ENCODE measurements around the gene BTC. TPM values are rescaled to one million over a fixed set of nuclear protein-coding genes. Genes with fewer than 3 reads are reported as not detected.

Gene BTC
- total RNA-seq, 1 donor from 2014 or later, result 0.20 TPM

GRCh38 chr4:74777531-74777930 is 16.8 kb downstream of the BTC start:
- H3K27ac ChIP-seq (ENCODE audit: low read depth, low read length), result no peak overlapping the region
- H3K9me3 ChIP-seq (ENCODE audit: insufficient read depth, low read depth, low read length), result no peaks in the 10 kb centered on the region
- no peak overlapping the region for H3K4me3 ChIP-seq (ENCODE audit: insufficient read depth, low read depth, low read length)
- Mint-ChIP-seq H3K4me3 (ENCODE audit: unreplicated experiment) (no peak overlapping the region), H3K27me3 (ENCODE audit: low read depth, unreplicated experiment) (no peaks in the 10 kb centered on the region), H3K27ac (ENCODE audit: unreplicated experiment) (no peak overlapping the region), H3K36me3 (ENCODE audit: low read depth, unreplicated experiment) (no peaks in the 10 kb centered on the region), H3K9me3 (ENCODE audit: unreplicated experiment) (no peaks in the 10 kb centered on the region), H3K4me1 (ENCODE audit: low read depth, unreplicated experiment) (peaks cover 1% of the 10 kb centered on the region)
- H4K20me1 ChIP-seq (ENCODE audit: insufficient read depth, low read length), result no peaks in the 10 kb centered on the region
- no peak for TF ChIP-seq EZH2 (IDR thresholded peaks at IDR 0.05; ENCODE audit: insufficient read depth, low read length)
- TF ChIP-seq, protein P1, sequence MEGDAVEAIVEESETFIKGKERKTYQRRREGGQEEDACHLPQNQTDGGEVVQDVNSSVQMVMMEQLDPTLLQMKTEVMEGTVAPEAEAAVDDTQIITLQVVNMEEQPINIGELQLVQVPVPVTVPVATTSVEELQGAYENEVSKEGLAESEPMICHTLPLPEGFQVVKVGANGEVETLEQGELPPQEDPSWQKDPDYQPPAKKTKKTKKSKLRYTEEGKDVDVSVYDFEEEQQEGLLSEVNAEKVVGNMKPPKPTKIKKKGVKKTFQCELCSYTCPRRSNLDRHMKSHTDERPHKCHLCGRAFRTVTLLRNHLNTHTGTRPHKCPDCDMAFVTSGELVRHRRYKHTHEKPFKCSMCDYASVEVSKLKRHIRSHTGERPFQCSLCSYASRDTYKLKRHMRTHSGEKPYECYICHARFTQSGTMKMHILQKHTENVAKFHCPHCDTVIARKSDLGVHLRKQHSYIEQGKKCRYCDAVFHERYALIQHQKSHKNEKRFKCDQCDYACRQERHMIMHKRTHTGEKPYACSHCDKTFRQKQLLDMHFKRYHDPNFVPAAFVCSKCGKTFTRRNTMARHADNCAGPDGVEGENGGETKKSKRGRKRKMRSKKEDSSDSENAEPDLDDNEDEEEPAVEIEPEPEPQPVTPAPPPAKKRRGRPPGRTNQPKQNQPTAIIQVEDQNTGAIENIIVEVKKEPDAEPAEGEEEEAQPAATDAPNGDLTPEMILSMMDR (IDR thresholded peaks at IDR 0.05; ENCODE audit: insufficient read depth, low read depth, low read length), result no peak
- H2AFZ ChIP-seq (ENCODE audit: low read depth, low read length), result no peak overlapping the region
- no peaks in the 10 kb centered on the region for H3K27me3 ChIP-seq (ENCODE audit: insufficient read depth, low read length)
- no peak overlapping the region for H3K4me2 ChIP-seq (ENCODE audit: low read length)
- no peaks in the 10 kb centered on the region for H3K79me2 ChIP-seq (ENCODE audit: insufficient read depth, low read length)
- H3K36me3 ChIP-seq (ENCODE audit: insufficient read depth, low read length), result no peaks in the 10 kb centered on the region
- no peak for FAIRE-seq
- DNase-seq (ENCODE audit: low read depth), result no peak
- no peak overlapping the region for H3K9ac ChIP-seq (ENCODE audit: low read length)
- H3K4me1 ChIP-seq (ENCODE audit: insufficient read depth, low read length), result no peaks in the 10 kb centered on the region

DNA sequence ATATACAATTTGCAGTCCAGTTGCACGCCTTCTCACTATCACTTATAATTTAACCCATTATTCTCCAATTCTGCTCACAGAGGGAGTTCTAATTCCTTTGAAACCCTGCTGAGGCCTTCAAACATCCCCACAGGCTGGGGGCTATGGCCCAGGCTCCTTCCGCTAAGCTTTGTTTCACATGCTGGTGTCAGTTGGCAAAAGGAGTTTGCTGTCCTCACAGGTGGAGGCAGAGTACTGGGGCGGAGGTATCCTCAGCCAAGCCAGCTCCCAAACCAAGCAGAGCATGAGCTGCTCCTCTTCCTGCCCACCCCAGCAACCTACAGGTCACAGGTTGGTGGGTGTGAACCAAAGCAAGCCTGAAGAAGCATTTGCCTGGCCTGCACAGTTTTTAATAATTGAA is 21.5 kb downstream of the BTC start:
- Histone ChIP-seq H3K9me3 (ENCODE audit: insufficient read depth, low read depth, low read length) (no peaks in the 10 kb centered on the region), H3K36me3 (ENCODE audit: insufficient read depth, low read length) (no peaks in the 10 kb centered on the region), H3K79me2 (ENCODE audit: insufficient read depth, low read length) (no peaks in the 10 kb centered on the region), H3K27ac (ENCODE audit: low read depth, low read length) (no peak overlapping the region), H4K20me1 (ENCODE audit: insufficient read depth, low read length) (no peaks in the 10 kb centered on the region), H3K4me2 (ENCODE audit: low read length) (no peak overlapping the region), H3K27me3 (ENCODE audit: insufficient read depth, low read length) (no peaks in the 10 kb centered on the region), H3K4me1 (ENCODE audit: insufficient read depth, low read length) (peaks cover 3% of the 10 kb centered on the region), H3K9ac (ENCODE audit: low read length) (no peak overlapping the region), H2AFZ (ENCODE audit: low read depth, low read length) (no peak overlapping the region), H3K4me3 (ENCODE audit: insufficient read depth, low read depth, low read length) (no peak overlapping the region)
- H3K4me3 Mint-ChIP-seq (ENCODE audit: unreplicated experiment), result no peak overlapping the region
- H3K4me1 Mint-ChIP-seq (ENCODE audit: low read depth, unreplicated experiment), result peaks cover 8% of the 10 kb centered on the region
- DNase-seq (ENCODE audit: low read depth) (no peak), FAIRE-seq (no peak)
- H3K9me3 Mint-ChIP-seq (ENCODE audit: unreplicated experiment), result no peaks in the 10 kb centered on the region
- TF ChIP-seq, protein P1 (IDR thresholded peaks at IDR 0.05; ENCODE audit: insufficient read depth, low read depth, low read length), result no peak
- no peak for TF ChIP-seq EZH2 (IDR thresholded peaks at IDR 0.05; ENCODE audit: insufficient read depth, low read length)
- no peaks in the 10 kb centered on the region for H3K36me3 Mint-ChIP-seq (ENCODE audit: low read depth, unreplicated experiment)
- H3K27me3 Mint-ChIP-seq (ENCODE audit: low read depth, unreplicated experiment), result no peaks in the 10 kb centered on the region
- no peak overlapping the region for H3K27ac Mint-ChIP-seq (ENCODE audit: unreplicated experiment)

DNA sequence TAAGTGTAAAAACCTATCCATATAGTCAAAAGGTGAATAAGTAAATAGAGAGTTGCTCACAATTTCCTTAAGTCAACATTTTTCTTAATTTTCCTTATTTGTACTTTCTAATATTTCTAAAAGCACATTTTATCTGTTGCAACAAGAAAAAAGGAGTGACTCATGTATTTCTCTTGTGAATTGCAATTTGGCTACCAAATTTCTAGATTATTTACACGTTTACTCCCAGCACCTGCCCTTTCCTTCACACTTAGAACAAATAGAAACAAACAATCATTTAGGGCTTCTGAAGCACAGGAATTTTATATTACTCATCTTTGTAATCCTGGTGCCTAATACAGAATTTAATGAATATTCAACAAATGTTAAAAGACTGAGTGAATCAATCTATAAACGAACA is 22.2 kb downstream of the BTC start:
- Histone ChIP-seq H3K9me3 (ENCODE audit: insufficient read depth, low read depth, low read length) (no peaks in the 10 kb centered on the region), H3K79me2 (ENCODE audit: insufficient read depth, low read length) (no peaks in the 10 kb centered on the region), H4K20me1 (ENCODE audit: insufficient read depth, low read length) (no peaks in the 10 kb centered on the region), H3K9ac (ENCODE audit: low read length) (no peak overlapping the region), H3K27me3 (ENCODE audit: insufficient read depth, low read length) (no peaks in the 10 kb centered on the region), H3K4me3 (ENCODE audit: insufficient read depth, low read depth, low read length) (no peak overlapping the region), H3K36me3 (ENCODE audit: insufficient read depth, low read length) (no peaks in the 10 kb centered on the region), H3K27ac (ENCODE audit: low read depth, low read length) (no peak overlapping the region), H3K4me2 (ENCODE audit: low read length) (no peak overlapping the region), H3K4me1 (ENCODE audit: insufficient read depth, low read length) (peaks cover 3% of the 10 kb centered on the region), H2AFZ (ENCODE audit: low read depth, low read length) (no peak overlapping the region)
- no peak for DNase-seq (ENCODE audit: low read depth)
- no peak for TF ChIP-seq EZH2 (IDR thresholded peaks at IDR 0.05; ENCODE audit: insufficient read depth, low read length)
- TF ChIP-seq, protein P1 (IDR thresholded peaks at IDR 0.05; ENCODE audit: insufficient read depth, low read depth, low read length), result no peak
- Mint-ChIP-seq H3K4me3 (ENCODE audit: unreplicated experiment) (no peak overlapping the region), H3K27ac (ENCODE audit: unreplicated experiment) (no peak overlapping the region), H3K9me3 (ENCODE audit: unreplicated experiment) (no peaks in the 10 kb centered on the region), H3K36me3 (ENCODE audit: low read depth, unreplicated experiment) (no peaks in the 10 kb centered on the region), H3K4me1 (ENCODE audit: low read depth, unreplicated experiment) (peaks cover 6% of the 10 kb centered on the region), H3K27me3 (ENCODE audit: low read depth, unreplicated experiment) (no peaks in the 10 kb centered on the region)
- FAIRE-seq, result no peak

All from astrocyte (in vitro differentiated cells and primary cell).